ENCODE measurements around the gene PPIA.

Gene PPIA

DNA sequence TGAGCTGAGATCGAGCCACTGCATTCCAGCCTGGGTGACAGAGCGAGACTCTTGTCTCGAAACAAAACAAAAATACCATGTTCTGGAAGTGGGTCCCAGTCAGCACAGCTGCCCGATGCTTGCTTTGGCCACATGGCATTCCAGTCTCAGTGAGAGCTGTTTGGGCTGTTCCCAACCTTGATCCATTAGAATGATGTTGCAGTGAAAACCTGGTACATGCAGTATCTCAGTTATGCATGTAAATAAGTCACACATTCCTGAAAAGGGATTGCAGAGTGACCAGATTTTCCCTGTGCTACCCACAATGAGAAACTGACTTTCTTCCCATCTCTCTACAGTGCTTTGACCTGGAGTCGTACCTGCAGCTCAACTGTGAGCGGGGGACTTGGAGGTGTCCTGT lies 32.4 kb upstream of the PPIA start:
- H3K9ac ChIP-seq (ENCODE audit: low read length in 5 of 5): no peak overlapping the region
- H3K27me3 ChIP-seq (ENCODE audit: control insufficient read depth in 5 of 5, insufficient read depth in 4 of 5, low read length in 5 of 5): no peaks in the 10 kb centered on the region
- peaks cover 0 to 90% (median 81%) of the 10 kb centered on the region in 5 donors for H3K36me3 ChIP-seq (ENCODE audit: control insufficient read depth in 5 of 5, insufficient read depth in 5 of 5, low read length in 5 of 5)
- H3K27ac ChIP-seq (ENCODE audit: low read depth, low read length): no peak overlapping the region
- H3K4me1 ChIP-seq (ENCODE audit: control insufficient read depth in 5 of 5, insufficient read depth in 5 of 5, low read length in 5 of 5): peaks cover 0 to 24% (median 23%) of the 10 kb centered on the region in 5 donors
- no peak overlapping the region for H3K4me3 ChIP-seq (ENCODE audit: low read depth in 1 of 5, low read length in 5 of 5)
- no peaks in the 10 kb centered on the region for H3K9me3 ChIP-seq (ENCODE audit: control insufficient read depth in 5 of 5, low read length in 5 of 5)

- H3K27ac ChIP-seq (ENCODE audit: low read depth, low read length): no peak overlapping the region
- H3K36me3 ChIP-seq (ENCODE audit: control insufficient read depth in 5 of 5, insufficient read depth in 5 of 5, low read length in 5 of 5): peaks cover 0 to 81% (median 73%) of the 10 kb centered on the region in 5 donors
- no peak overlapping the region for H3K9ac ChIP-seq (ENCODE audit: low read length in 5 of 5)
- peaks cover 7 to 33% (median 31%) of the 10 kb centered on the region in 5 donors for H3K4me1 ChIP-seq (ENCODE audit: control insufficient read depth in 5 of 5, insufficient read depth in 5 of 5, low read length in 5 of 5)
- H3K9me3 ChIP-seq (ENCODE audit: control insufficient read depth in 5 of 5, low read length in 5 of 5): no peaks in the 10 kb centered on the region
- no peak overlapping the region for H3K4me3 ChIP-seq (ENCODE audit: low read depth in 1 of 5, low read length in 5 of 5)
- no peaks in the 10 kb centered on the region for H3K27me3 ChIP-seq (ENCODE audit: control insufficient read depth in 5 of 5, insufficient read depth in 4 of 5, low read length in 5 of 5)
Observed at GRCh38 chr7:44764665-44765578, 31.6 kb upstream of the PPIA start.

- Histone ChIP-seq H3K36me3 (ENCODE audit: control insufficient read depth in 5 of 5, insufficient read depth in 5 of 5, low read length in 5 of 5) (peaks cover 0 to 73% (median 65%) of the 10 kb centered on the region in 5 donors), H3K27ac (ENCODE audit: low read depth, low read length) (no peak overlapping the region), H3K4me3 (ENCODE audit: low read depth in 1 of 5, low read length in 5 of 5) (no peak overlapping the region), H3K9ac (ENCODE audit: low read length in 5 of 5) (no peak overlapping the region), H3K27me3 (ENCODE audit: control insufficient read depth in 5 of 5, insufficient read depth in 4 of 5, low read length in 5 of 5) (no peaks in the 10 kb centered on the region), H3K4me1 (ENCODE audit: control insufficient read depth in 5 of 5, insufficient read depth in 5 of 5, low read length in 5 of 5) (peaks cover 8 to 39% (median 36%) of the 10 kb centered on the region in 5 donors), H3K9me3 (ENCODE audit: control insufficient read depth in 5 of 5, low read length in 5 of 5) (no peaks in the 10 kb centered on the region)
Observed at GRCh38 chr7:44765579-44766415, 30.7 kb upstream of the PPIA start.

DNA sequence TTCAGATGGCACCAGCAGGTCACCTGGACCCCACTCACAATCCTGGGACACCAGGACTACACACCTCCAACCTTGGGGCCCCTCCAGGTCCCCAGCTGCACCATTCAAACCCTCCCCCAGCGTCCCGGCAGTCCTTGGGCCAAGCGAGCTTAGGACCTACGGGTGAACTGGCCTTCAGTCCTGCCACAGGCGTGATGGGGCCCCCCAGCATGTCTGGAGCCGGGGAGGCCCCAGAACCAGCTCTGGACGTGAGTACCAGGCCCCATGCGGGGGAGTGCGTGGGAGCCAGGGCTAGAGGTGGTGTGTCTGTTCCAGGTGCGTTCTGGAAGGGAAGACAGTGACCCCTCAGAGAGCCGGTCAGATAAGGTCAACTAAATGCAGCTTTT lies 30.1 kb upstream of the PPIA start:
- peaks cover 0 to 67% (median 59%) of the 10 kb centered on the region in 5 donors for H3K36me3 ChIP-seq (ENCODE audit: control insufficient read depth in 5 of 5, insufficient read depth in 5 of 5, low read length in 5 of 5)
- peaks cover 8 to 39% (median 36%) of the 10 kb centered on the region in 5 donors for H3K4me1 ChIP-seq (ENCODE audit: control insufficient read depth in 5 of 5, insufficient read depth in 5 of 5, low read length in 5 of 5)
- H3K27ac ChIP-seq (ENCODE audit: low read depth, low read length): no peak overlapping the region
- H3K27me3 ChIP-seq (ENCODE audit: control insufficient read depth in 5 of 5, insufficient read depth in 4 of 5, low read length in 5 of 5): no peaks in the 10 kb centered on the region
- H3K9me3 ChIP-seq (ENCODE audit: control insufficient read depth in 5 of 5, low read length in 5 of 5): no peaks in the 10 kb centered on the region
- H3K4me3 ChIP-seq (ENCODE audit: low read depth in 1 of 5, low read length in 5 of 5): no peak overlapping the region
- H3K9ac ChIP-seq (ENCODE audit: low read length in 5 of 5): no peak overlapping the region

DNA sequence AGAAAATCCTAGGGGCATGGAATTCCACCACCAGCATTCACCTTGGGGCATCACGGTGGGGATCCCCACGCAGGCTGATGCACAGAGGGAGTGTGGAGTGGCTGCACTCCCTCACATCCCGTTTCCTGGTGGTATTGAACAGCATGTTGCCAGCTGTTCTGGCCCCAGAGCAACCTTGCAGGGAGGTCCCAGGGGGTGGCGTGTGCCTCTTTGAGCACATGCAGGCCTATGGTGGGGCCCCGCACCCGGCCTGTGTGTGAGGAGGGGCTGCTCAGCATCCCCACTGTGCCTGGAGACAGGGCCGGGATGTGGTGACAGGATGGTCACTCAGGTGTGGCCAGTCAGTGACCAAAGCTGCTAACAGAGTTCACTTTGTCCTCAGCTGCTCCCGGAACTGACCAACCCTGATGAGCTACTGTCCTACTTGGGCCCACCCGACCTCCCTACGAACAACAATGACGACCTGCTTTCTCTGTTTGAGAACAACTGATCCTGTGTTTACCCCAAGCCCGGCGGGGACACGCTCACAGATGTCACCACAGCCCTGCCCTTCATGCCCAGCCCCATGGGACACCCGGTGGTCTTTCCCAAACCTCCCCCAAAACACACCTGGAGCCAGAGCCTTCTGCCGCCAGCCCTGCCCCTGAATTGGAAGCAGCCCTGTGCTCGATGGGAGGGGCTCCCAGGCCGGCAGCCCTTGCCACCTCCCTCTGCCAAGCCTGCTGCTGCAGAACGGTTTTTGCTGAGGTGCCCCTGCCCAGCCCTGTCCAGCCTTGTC lies 29.2 kb upstream of the PPIA start:
- H3K9ac ChIP-seq (ENCODE audit: low read length in 5 of 5): no peak overlapping the region
- no peak overlapping the region for H3K27ac ChIP-seq (ENCODE audit: low read depth, low read length)
- H3K4me3 ChIP-seq (ENCODE audit: low read depth in 1 of 5, low read length in 5 of 5): no peak overlapping the region
- no peaks in the 10 kb centered on the region for H3K9me3 ChIP-seq (ENCODE audit: control insufficient read depth in 5 of 5, low read length in 5 of 5)
- peaks cover 0 to 58% (median 54%) of the 10 kb centered on the region in 5 donors for H3K36me3 ChIP-seq (ENCODE audit: control insufficient read depth in 5 of 5, insufficient read depth in 5 of 5, low read length in 5 of 5)
- H3K27me3 ChIP-seq (ENCODE audit: control insufficient read depth in 5 of 5, insufficient read depth in 4 of 5, low read length in 5 of 5): no peaks in the 10 kb centered on the region
- peaks cover 8 to 35% (median 33%) of the 10 kb centered on the region in 5 donors for H3K4me1 ChIP-seq (ENCODE audit: control insufficient read depth in 5 of 5, insufficient read depth in 5 of 5, low read length in 5 of 5)

GRCh38 chr7:44767912-44768627 lies 28.4 kb upstream of the PPIA start:
- Histone ChIP-seq H3K27ac (ENCODE audit: low read depth, low read length) (peak overlapping the region; percentile 37), H3K4me1 (ENCODE audit: control insufficient read depth in 5 of 5, insufficient read depth in 5 of 5, low read length in 5 of 5) (peaks cover 8 to 33% (median 32%) of the 10 kb centered on the region in 5 donors), H3K9ac (ENCODE audit: low read length in 5 of 5) (peak overlapping the region in 1 of 5 donors; percentile 17), H3K27me3 (ENCODE audit: control insufficient read depth in 5 of 5, insufficient read depth in 4 of 5, low read length in 5 of 5) (no peaks in the 10 kb centered on the region), H3K9me3 (ENCODE audit: control insufficient read depth in 5 of 5, low read length in 5 of 5) (no peaks in the 10 kb centered on the region), H3K36me3 (ENCODE audit: control insufficient read depth in 5 of 5, insufficient read depth in 5 of 5, low read length in 5 of 5) (peaks cover 0 to 50% (median 47%) of the 10 kb centered on the region in 5 donors), H3K4me3 (ENCODE audit: low read depth in 1 of 5, low read length in 5 of 5) (no peak overlapping the region)

DNA sequence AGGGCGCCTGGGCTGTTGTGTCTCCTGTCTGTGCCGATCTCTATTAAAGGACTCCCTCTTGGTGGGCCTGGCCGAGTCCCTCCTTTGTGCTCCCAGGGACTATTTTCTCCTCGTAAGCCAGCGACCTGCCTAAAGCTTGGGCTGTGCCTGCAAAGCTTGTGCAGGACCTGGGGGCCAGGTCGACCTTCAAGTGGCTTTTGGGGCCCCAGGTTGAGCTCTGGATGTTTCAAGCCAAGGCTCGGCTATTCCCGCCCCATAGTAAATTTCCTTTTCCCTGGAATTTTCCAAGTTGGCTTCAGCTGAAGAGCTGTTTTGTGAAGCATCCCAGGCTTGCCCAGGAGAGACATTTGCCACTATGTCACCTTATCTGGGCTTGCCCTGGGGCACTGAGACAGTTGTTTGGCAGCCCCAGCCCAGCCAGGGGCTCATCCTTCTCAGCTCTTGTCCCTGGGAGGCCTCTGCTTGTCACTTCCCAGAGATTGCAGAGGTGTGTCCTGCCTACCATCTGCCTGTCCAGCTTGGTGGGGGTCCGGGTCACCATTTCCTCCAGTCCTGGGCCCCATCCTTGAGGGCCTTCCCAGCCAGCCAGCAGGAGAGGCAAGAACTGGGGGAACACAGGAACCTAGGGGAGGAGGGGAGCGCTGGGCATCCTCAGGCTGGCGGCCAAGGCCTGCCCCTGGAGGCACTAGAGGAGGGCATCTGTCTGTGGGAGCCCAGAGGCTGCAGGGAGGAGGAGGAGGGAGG lies 27.7 kb upstream of the PPIA start:
- H3K4me3 ChIP-seq (ENCODE audit: low read depth in 1 of 5, low read length in 5 of 5): no peak overlapping the region
- H3K9ac ChIP-seq (ENCODE audit: low read length in 5 of 5): peak overlapping the region in 1 of 5 donors; percentile 35
- H3K27ac ChIP-seq (ENCODE audit: low read depth, low read length): no peak overlapping the region

GRCh38 chr7:44769376-44769775 lies 27.1 kb upstream of the PPIA start:
- H3K27ac ChIP-seq (ENCODE audit: low read depth, low read length): peak overlapping the region; percentile 38
- H3K27me3 ChIP-seq (ENCODE audit: control insufficient read depth in 5 of 5, insufficient read depth in 4 of 5, low read length in 5 of 5): no peaks in the 10 kb centered on the region
- H3K4me1 ChIP-seq (ENCODE audit: control insufficient read depth in 5 of 5, insufficient read depth in 5 of 5, low read length in 5 of 5): peaks cover 8 to 33% (median 32%) of the 10 kb centered on the region in 5 donors
- H3K4me3 ChIP-seq (ENCODE audit: low read depth in 1 of 5, low read length in 5 of 5): peak overlapping the region in 4 of 5 donors; percentile 31 to 63 (median 39)
- peak overlapping the region in 1 of 5 donors; percentile 46 for H3K9ac ChIP-seq (ENCODE audit: low read length in 5 of 5)
- H3K9me3 ChIP-seq (ENCODE audit: control insufficient read depth in 5 of 5, low read length in 5 of 5): no peaks in the 10 kb centered on the region
- H3K36me3 ChIP-seq (ENCODE audit: control insufficient read depth in 5 of 5, insufficient read depth in 5 of 5, low read length in 5 of 5): peaks cover 0 to 37% (median 34%) of the 10 kb centered on the region in 5 donors

More for the DNA sequence above, 27.7 kb upstream of the PPIA start:
- Histone ChIP-seq H3K4me1 (ENCODE audit: control insufficient read depth in 5 of 5, insufficient read depth in 5 of 5, low read length in 5 of 5) (peaks cover 8 to 33% (median 32%) of the 10 kb centered on the region in 5 donors), H3K27me3 (ENCODE audit: control insufficient read depth in 5 of 5, insufficient read depth in 4 of 5, low read length in 5 of 5) (no peaks in the 10 kb centered on the region), H3K36me3 (ENCODE audit: control insufficient read depth in 5 of 5, insufficient read depth in 5 of 5, low read length in 5 of 5) (peaks cover 0 to 43% (median 39%) of the 10 kb centered on the region in 5 donors), H3K9me3 (ENCODE audit: control insufficient read depth in 5 of 5, low read length in 5 of 5) (no peaks in the 10 kb centered on the region)
